Activated CD4-positive, alpha-beta memory T cell treated with anti-CD3 and anti-CD28 coated beads, Interleukin-2, amount 10 ng/mL, durations not matched to agents 7 days and 5 days (primary cell): ENCODE results near the gene TRMT44. TPM values are rescaled to one million over a fixed set of nuclear protein-coding genes. Genes with fewer than 3 reads are reported as not detected.
A peak's percentile ranks its signal among the peaks of the same experiment; 100 is the strongest.
"Not testable (repeated sequence)": the region's sequence is repeated elsewhere in the genome, so short reads cannot be mapped to it uniquely, and the experiment has no call there.

Experiments
- CTCF ChIA-PET: fragments of 350-600 bp; sonication (Branson Sonifier 250); formaldehyde crosslinking; loops from one replicate; lab custom pipeline; 2021; ENCODE audit warnings: antibody characterized with exemption, inconsistent platforms; lab: Charles Lee
- POLR2A ChIA-PET: fragments of 350-600 bp; sonication (Branson Sonifier 250); formaldehyde crosslinking; loops from one replicate; lab custom pipeline; 2021; ENCODE audit warnings: antibody characterized with exemption; lab: Charles Lee
- DNase-seq: peaks from one replicate; pipeline ENCODE4 v3.0.0-alpha.2; 2020
- H3K27ac Mint-ChIP-seq: one replicate; pipeline ENCODE4 v1.8.0; 2021; ENCODE audit warnings: mild to moderate bottlenecking, mixed read lengths
- H3K27me3 Mint-ChIP-seq: one replicate; pipeline ENCODE4 v1.8.0; 2021; ENCODE audit warnings: mixed read lengths
- H3K36me3 Mint-ChIP-seq: one replicate; pipeline ENCODE4 v1.8.0; 2021; ENCODE audit warnings: low read depth, mixed read lengths
- H3K4me1 Mint-ChIP-seq: one replicate; pipeline ENCODE4 v1.8.0; 2021; ENCODE audit warnings: mixed read lengths
- H3K4me3 Mint-ChIP-seq: one replicate; pipeline ENCODE4 v1.8.0; 2021; ENCODE audit warnings: mild to moderate bottlenecking, mixed read lengths
- H3K9me3 Mint-ChIP-seq: one replicate; pipeline ENCODE4 v1.8.0; 2021; ENCODE audit warnings: mixed read lengths
- total RNA-seq, 2 experiments: library from RNA; stranded (reverse); gene quantifications; one replicate each; pipeline ENCODE4 v1.2.3, GENCODE V29; 2021

TRMT44 gene
- total RNA-seq, 2 experiments from 2014 or later: 15.7 to 17.8 TPM

DNA sequence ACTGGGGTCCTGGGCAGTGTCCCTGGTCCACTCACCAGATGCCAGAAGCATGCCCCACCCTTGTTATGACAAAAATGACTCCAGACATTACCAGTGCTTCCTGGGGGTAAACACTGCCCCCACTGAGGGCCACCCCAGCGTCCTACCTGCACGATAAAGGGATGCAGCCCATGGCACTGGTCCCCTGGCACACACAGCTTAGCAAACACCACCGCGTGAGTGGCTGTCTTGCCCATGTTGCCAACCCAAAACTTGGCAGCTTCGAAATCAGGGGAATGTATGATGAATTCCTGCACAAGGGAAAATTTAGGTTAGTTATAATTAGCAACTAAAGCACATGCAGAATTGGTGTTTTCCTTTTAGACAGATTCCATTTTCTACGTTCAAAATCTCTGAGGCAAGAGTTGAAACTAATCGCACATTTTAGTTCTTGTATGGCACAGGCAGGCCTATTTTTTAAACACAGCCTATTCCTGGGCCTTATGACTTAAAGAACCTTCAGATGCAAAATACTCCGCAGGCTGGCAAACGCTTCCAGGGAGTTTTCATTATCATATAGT lies 30.4 kb upstream of the TRMT44 start:
- peaks cover 7% of the 10 kb centered on the region for H3K36me3 Mint-ChIP-seq
- ChIA-PET CTCF (interaction anchor here (1.2 to 1.7 kb wide), 4 partner anchors 18 to 211 kb away, joined by 3 to 8 read pairs (median 6); partner anchors contain the start of gene SH3TC1), POLR2A (interaction anchor here (0.9 to 2.6 kb wide), 5 partner anchors 10 to 30 kb away, joined by 3 to 9 read pairs (median 7); partner anchors contain the start of genes ACOX3 and TRMT44)
- H3K9me3 Mint-ChIP-seq: no peaks in the 10 kb centered on the region
- peaks cover 46% of the 10 kb centered on the region for H3K4me1 Mint-ChIP-seq
- no peak for DNase-seq
- no peak overlapping the region for H3K4me3 Mint-ChIP-seq
- no peaks in the 10 kb centered on the region for H3K27me3 Mint-ChIP-seq
- no peak overlapping the region for H3K27ac Mint-ChIP-seq

DNA sequence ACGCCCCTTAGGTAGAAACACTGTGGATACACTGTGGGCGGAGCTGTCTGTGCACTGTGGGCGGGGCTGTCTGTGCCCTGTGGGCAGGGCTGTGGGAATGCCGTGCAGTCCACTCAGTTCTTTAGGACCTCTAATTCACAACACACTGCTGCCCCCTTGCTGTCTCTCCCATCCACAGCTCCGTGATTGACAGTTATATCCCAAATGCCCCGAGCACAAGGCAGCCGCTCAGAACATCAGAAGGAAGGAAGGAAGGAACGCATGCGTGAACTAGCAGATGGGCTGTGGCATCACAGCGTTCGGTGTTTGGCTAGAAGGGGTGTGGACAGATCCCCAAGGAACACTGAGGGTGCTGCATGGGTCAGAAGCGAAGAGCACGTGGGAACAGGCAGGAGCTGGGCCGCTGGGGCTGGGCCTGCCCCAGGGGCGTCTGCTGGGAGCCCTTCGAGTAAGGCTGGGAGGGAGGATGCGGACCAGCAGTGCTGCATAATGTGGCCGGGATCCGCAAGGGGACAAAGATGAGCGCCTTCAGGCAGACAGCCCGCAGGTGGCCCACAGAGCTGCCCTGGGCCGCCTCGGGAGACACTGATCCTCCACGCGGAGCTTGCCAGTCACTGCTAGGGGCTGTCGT lies 29.8 kb upstream of the TRMT44 start:
- Mint-ChIP-seq H3K9me3 (no peaks in the 10 kb centered on the region), H3K4me1 (peaks cover 46% of the 10 kb centered on the region), H3K27me3 (no peaks in the 10 kb centered on the region), H3K27ac (no peak overlapping the region), H3K36me3 (peaks cover 7% of the 10 kb centered on the region), H3K4me3 (no peak overlapping the region)
- no peak for DNase-seq
- CTCF ChIA-PET: interaction anchor here (0.8 kb wide), 1 partner anchor 25 kb away, joined by 3 read pairs; no protein-coding TSS in a partner anchor
- POLR2A ChIA-PET: interaction anchor here (1.2 kb wide), 1 partner anchor 10 kb away, joined by 3 read pairs; no protein-coding TSS in a partner anchor

DNA sequence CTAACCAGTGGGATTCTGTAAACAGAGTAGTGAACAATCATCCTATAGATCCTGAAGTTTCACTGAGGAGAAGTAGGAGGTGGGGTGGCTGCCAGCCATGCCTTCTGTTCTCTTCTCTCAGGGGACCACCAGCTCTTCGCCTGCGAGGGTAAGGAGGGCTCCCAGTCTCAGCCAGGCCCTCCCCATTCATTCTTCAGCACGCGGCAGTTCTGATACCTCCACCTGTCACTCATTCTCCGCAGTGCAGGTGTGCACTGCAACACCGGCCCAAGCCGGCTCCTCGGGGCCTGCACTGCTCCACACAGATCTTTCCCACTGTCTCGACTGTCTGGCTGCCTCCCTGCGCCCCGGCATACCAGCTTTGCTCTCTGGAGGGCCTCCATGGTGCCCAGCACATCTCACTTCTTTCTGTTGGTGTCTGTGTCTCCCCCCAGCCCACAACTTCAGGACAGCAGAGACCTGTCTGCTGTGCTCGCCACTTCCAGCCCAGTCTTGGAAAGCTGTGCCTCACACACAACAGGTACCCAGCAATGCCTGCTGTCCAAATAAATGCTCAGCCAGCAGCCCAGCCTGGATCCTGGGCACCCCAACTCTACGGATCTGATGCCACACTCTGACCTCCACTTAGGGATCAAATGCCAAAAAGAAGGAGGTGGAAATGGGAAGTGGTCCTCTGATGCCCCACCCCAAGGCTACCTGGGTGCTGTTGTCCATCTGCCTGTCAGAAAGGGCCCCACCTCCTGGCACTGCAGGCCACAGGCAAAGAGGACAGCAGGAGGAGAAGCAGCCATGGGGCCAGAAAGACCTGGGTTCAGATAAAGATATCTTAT lies 29.0 kb upstream of the TRMT44 start:
- Mint-ChIP-seq H3K4me1 (peaks cover 46% of the 10 kb centered on the region), H3K27ac (peak overlapping the region; percentile 3), H3K4me3 (no peak overlapping the region), H3K9me3 (no peaks in the 10 kb centered on the region), H3K27me3 (no peaks in the 10 kb centered on the region), H3K36me3 (peaks cover 11% of the 10 kb centered on the region)
- POLR2A ChIA-PET: interaction anchor here (1.2 kb wide), 1 partner anchor 9 kb away, joined by 3 read pairs; no protein-coding TSS in a partner anchor
- CTCF ChIA-PET: interaction anchor here (0.8 kb wide), 1 partner anchor 24 kb away, joined by 3 read pairs; no protein-coding TSS in a partner anchor
- DNase-seq: no peak

DNA sequence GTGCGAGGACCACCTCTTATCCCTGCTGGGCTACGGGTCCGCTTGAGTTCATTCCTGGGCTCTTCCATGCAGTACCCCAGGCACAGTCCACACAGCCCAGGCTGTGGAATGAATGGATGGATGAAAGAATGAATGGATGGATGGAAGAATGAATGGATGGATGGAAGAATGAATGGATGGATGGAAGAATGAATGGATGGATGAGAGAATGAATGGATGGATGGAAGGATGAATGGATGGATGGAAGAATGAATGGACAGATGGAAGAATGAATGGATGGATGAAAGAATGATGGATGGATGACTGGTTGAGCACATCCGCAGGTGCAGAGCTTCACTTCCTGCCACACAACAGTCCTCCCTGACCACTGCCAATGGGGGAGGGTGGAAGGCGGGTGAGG lies 28.3 kb upstream of the TRMT44 start:
- CTCF ChIA-PET: no interaction called here
- POLR2A ChIA-PET: interaction anchor here (1.2 kb wide), 1 partner anchor 8 kb away, joined by 3 read pairs; no protein-coding TSS in a partner anchor
- peaks cover 46% of the 10 kb centered on the region for H3K4me1 Mint-ChIP-seq
- H3K27me3 Mint-ChIP-seq: no peaks in the 10 kb centered on the region
- H3K27ac Mint-ChIP-seq: no peak overlapping the region
- no peak for DNase-seq
- peaks cover 11% of the 10 kb centered on the region for H3K36me3 Mint-ChIP-seq
- H3K4me3 Mint-ChIP-seq: no peak overlapping the region
- H3K9me3 Mint-ChIP-seq: no peaks in the 10 kb centered on the region

DNA sequence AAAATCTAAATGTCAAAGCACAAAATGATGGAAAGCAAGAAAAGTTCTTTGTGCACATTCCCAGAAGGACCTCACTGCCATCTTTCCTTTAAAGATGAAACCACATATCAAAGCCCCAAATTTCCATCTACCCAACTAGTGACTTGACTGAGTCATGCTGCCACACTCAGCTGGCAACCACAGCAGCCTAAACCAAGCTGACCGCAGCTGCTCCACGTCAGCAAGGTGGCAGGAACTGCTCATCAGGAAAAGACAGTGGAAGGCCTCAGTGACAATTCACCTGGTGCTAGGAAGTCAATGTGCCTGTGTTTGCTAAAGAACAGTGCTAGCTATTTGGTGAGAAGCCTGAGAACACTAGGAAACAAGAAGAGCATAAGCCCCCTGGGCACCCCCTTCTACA lies 26.2 kb upstream of the TRMT44 start:
- DNase-seq: peak; percentile 79
- no peak overlapping the region for H3K4me3 Mint-ChIP-seq
- H3K36me3 Mint-ChIP-seq: peaks cover 11% of the 10 kb centered on the region
- H3K27ac Mint-ChIP-seq: peak overlapping the region; percentile 53
- H3K4me1 Mint-ChIP-seq: peaks cover 51% of the 10 kb centered on the region
- ChIA-PET CTCF (interaction anchor here (1.5 to 2.1 kb wide), 2 partner anchors 13 to 15 kb away, joined by 3 to 6 read pairs; no protein-coding TSS in a partner anchor), POLR2A (interaction anchor here (0.8 kb wide), 1 partner anchor 14 kb away, joined by 3 read pairs; no protein-coding TSS in a partner anchor)
- H3K27me3 Mint-ChIP-seq: no peaks in the 10 kb centered on the region
- no peaks in the 10 kb centered on the region for H3K9me3 Mint-ChIP-seq

DNA sequence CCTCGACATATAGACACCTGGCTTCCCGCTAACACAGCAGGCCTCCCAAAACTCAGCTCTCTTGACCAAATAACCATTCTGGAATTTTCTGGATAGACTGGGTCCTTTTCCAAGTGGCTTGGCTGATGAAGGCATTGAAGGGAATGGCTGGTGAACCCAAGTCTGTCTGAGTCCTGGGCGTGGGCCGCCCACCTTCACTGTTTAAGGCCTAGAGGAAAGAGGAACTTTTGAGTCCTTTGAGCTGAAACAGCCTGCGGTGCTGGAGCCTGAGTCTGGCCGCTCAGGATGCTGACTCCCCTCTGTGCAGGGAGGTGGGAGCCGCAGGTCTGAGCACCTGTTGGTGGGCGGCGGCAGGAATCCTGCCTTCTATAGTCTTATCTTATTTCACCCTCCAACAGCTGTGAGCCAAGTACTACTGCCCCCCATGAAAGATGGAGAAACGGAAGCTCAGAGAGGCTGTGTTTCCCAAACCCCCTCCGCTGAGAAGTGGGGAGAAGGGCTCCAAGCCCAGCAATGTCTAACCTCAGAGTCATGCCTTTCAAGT lies 23.4 kb upstream of the TRMT44 start:
- ChIA-PET CTCF (no interaction called here), POLR2A (no interaction called here)
- Mint-ChIP-seq H3K4me3 (no peak overlapping the region), H3K27ac (no peak overlapping the region), H3K27me3 (no peaks in the 10 kb centered on the region), H3K9me3 (no peaks in the 10 kb centered on the region), H3K36me3 (peaks cover 11% of the 10 kb centered on the region), H3K4me1 (peaks cover 37% of the 10 kb centered on the region)
- no peak for DNase-seq

DNA sequence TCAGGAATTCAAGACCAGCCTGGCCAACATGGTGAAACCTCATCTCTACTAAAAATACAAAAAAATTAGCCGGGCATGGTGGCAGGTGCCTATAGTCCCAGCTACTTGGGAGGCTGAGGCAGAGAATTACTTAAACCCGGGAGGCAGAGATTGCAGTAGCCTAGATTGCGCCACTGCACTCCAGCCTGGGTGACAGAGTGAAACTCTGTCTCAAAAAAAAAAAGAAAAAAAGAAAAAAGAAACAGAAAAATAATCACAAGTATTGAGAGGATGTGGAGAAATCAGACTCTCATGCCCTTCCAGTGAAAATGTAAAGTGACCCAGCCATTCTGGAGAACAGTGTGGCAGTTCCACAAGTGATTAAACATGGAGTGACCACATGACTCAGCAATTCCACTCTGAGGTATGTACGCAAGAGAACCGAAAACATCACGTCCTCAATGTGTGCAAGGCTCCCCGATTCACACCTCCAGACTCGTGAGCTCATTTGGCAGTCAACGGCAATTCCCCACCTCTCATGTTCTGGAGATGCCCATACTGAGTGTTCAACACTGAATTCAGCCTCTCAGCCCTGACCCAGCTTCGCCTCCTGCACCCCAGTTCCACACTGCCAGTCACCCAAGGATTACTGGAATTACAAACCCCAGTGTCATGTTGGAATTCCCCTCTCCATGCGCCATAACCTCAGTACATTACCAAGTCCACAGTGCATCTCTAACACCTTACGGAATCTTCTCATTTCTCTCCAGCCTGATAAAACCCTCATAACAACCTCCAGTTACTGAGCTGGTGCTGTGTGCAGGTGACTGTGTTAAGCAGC lies 21.1 kb upstream of the TRMT44 start:
- Mint-ChIP-seq H3K4me3 (no peak overlapping the region), H3K27ac (peak overlapping the region; percentile 5), H3K4me1 (peaks cover 24% of the 10 kb centered on the region), H3K27me3 (no peaks in the 10 kb centered on the region), H3K36me3 (peaks cover 5% of the 10 kb centered on the region), H3K9me3 (no peaks in the 10 kb centered on the region)
- CTCF ChIA-PET: interaction anchor here (1.0 to 1.3 kb wide), 2 partner anchors 9 to 17 kb away, joined by 3 to 8 read pairs; no protein-coding TSS in a partner anchor
- POLR2A ChIA-PET: interaction anchor here (1.0 to 1.6 kb wide), 3 partner anchors 8 to 21 kb away, joined by 3 to 8 read pairs (median 3); partner anchors contain the start of genes ACOX3 and TRMT44
- peak; percentile 50 for DNase-seq

DNA sequence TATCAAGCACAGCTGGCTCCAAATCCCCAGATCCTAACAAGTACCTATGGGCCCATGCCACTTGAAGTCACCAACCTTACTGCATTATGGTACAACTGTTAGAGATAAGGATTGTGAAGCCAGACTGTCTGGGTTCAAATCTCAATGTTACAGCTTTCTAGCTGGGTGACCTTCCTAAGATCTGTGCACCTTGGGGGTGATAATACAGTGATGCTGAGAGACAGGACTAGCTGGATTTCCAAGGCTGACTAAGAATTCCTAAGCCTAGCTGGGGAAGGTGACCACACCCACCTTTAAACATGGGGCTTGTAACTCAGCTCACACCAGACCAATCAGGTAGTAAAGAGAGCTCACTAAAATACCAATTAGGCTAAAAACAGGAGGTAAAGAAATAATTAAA lies 20.4 kb upstream of the TRMT44 start:
- H3K36me3 Mint-ChIP-seq, H3K27ac Mint-ChIP-seq: not testable (repeated sequence)
- CTCF ChIA-PET: interaction anchor here (1.0 kb wide), 1 partner anchor 8 kb away, joined by 8 read pairs; no protein-coding TSS in a partner anchor

DNA sequence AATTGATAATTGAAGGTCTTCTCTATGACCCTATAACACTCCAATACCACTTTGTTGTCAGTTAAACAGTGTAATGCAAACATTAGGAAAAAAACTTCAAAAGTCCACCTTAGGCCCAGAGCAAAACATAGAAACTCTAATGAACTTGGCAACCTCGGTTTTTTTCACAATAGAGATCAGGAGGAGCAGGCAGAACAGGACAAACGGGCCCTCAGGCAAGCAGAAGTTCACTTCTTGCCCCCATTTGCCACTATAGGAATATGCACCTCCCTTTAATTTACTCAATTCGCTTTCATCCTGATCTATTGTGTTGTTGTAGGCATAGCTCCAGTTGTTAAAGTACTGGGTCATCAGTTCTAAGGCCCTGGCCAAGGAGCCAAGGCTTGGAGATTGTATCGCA lies 18.2 kb upstream of the TRMT44 start:
- Mint-ChIP-seq H3K4me1 (peaks cover 20% of the 10 kb centered on the region), H3K36me3 (no peaks in the 10 kb centered on the region), H3K27ac (no peak overlapping the region), H3K27me3 (no peaks in the 10 kb centered on the region), H3K4me3 (no peak overlapping the region), H3K9me3 (no peaks in the 10 kb centered on the region)
- POLR2A ChIA-PET: no interaction called here
- no peak for DNase-seq
- CTCF ChIA-PET: no interaction called here

More for the DNA sequence above, 20.4 kb upstream of the TRMT44 start:
- peaks cover 17% of the 10 kb centered on the region for H3K4me1 Mint-ChIP-seq
- POLR2A ChIA-PET: interaction anchor here (1.0 to 1.6 kb wide), 5 partner anchors 9 to 20 kb away, joined by 3 to 8 read pairs (median 3); partner anchors contain the start of genes ACOX3 and TRMT44
- not testable (repeated sequence) for H3K4me3 Mint-ChIP-seq, H3K9me3 Mint-ChIP-seq, DNase-seq, H3K27me3 Mint-ChIP-seq

DNA sequence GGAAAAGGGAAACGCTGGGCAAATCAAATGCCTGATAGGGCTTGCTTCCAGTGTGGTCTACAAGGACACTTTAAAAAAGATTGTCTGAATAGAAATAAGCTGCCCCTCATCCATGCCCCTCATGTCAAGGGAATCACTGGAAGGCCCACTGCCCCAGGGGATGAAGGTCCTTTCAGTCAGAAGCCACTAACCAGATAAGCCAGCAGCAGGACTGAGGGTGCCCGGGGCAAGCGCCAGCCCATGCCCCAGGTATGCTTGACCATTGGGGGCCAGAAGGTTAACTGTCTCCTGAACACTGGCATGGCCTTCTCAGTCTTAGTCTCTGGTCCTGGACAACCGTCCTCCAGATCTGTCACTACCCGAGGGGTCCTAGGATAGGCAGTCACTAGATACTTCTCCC lies 17.8 kb upstream of the TRMT44 start:
- Mint-ChIP-seq H3K4me1 (peaks cover 21% of the 10 kb centered on the region), H3K36me3 (no peaks in the 10 kb centered on the region), H3K27ac (no peak overlapping the region), H3K4me3 (no peak overlapping the region), H3K9me3 (no peaks in the 10 kb centered on the region), H3K27me3 (no peaks in the 10 kb centered on the region)
- CTCF ChIA-PET: no interaction called here
- POLR2A ChIA-PET: no interaction called here
- no peak for DNase-seq

DNA sequence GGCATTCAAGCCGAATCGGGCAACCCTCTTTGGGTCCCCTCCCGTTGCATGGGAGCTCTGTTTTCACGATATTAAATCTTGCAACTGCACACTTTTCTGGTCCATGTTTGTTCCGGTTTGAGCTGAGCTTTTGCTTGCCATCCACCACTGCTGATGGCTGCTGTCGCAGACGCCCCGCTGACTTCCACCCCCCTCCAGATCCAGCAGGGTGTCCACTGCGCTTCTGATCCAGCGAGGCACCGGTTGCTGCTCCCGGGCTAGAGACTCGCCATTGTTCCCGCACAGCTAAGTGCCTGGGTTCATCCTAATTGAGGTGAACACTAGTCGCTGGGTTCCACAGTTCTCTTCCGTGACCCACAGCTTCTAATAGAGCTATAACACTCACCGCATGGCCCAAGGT lies 13.3 kb upstream of the TRMT44 start:
- Mint-ChIP-seq H3K27ac (no peak overlapping the region), H3K9me3 (no peaks in the 10 kb centered on the region), H3K4me3 (peak overlapping the region; percentile 95), H3K4me1 (peaks cover 18% of the 10 kb centered on the region), H3K27me3 (no peaks in the 10 kb centered on the region), H3K36me3 (peaks cover 2% of the 10 kb centered on the region)
- ChIA-PET CTCF (interaction anchor here (1.2 to 2.6 kb wide), 5 partner anchors 10 to 18 kb away, joined by 5 to 27 read pairs (median 6); partner anchors contain the start of genes ACOX3 and TRMT44), POLR2A (interaction anchor here (1.5 to 4.0 kb wide), 2 partner anchors 8 to 13 kb away, joined by 5 to 43 read pairs; partner anchors contain the start of genes ACOX3 and TRMT44)
- no peak for DNase-seq
